GM12865 (cell line): ENCODE data around the gene NMRAL1.

ENCODE experiments used
- DNase-seq: peaks from one replicate; pipeline ENCODE4 v3.0.0; 2010; ENCODE audit warnings: low read depth
- H3K4me3 ChIP-seq: 2 replicates; pipeline ENCODE4 v1.5.1; 2011; ENCODE audit warnings: mild to moderate bottlenecking, low read depth, low read length, control low read depth
- TF ChIP-seq, protein P1 (sequence below): IDR thresholded peaks from 2 replicates; pipeline ENCODE4 v1.5.1; 2011; ENCODE audit warnings: low read length, control low read depth, low read depth, inconsistent platforms; ENCODE audit not compliant: insufficient read depth; ENCODE audit errors: missing control alignments

Gene NMRAL1

DNA sequence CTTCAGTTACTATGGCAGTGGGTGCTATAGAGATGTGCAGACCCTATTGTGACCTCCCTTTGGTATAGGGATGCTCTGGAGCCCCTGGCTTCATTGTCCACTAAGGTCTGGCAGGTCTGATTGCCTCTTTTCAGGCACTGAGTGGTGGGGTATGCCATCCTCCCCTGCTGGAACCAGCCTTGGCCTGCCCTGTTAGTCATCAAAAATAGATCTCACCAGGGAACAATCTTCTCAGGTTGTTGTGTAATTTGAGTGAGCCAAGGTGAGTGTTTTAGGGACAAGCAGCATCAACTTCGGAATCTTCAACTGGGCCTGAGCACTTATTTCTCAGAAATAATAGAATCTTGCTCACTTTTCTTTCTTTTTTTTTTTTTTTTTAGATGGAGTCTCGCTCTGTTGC, 21.3 kb upstream of the NMRAL1 start:
- TF ChIP-seq, protein P1, sequence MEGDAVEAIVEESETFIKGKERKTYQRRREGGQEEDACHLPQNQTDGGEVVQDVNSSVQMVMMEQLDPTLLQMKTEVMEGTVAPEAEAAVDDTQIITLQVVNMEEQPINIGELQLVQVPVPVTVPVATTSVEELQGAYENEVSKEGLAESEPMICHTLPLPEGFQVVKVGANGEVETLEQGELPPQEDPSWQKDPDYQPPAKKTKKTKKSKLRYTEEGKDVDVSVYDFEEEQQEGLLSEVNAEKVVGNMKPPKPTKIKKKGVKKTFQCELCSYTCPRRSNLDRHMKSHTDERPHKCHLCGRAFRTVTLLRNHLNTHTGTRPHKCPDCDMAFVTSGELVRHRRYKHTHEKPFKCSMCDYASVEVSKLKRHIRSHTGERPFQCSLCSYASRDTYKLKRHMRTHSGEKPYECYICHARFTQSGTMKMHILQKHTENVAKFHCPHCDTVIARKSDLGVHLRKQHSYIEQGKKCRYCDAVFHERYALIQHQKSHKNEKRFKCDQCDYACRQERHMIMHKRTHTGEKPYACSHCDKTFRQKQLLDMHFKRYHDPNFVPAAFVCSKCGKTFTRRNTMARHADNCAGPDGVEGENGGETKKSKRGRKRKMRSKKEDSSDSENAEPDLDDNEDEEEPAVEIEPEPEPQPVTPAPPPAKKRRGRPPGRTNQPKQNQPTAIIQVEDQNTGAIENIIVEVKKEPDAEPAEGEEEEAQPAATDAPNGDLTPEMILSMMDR, result no peak
- DNase-seq, result no peak
- H3K4me3 ChIP-seq, result no peak overlapping the region

DNA sequence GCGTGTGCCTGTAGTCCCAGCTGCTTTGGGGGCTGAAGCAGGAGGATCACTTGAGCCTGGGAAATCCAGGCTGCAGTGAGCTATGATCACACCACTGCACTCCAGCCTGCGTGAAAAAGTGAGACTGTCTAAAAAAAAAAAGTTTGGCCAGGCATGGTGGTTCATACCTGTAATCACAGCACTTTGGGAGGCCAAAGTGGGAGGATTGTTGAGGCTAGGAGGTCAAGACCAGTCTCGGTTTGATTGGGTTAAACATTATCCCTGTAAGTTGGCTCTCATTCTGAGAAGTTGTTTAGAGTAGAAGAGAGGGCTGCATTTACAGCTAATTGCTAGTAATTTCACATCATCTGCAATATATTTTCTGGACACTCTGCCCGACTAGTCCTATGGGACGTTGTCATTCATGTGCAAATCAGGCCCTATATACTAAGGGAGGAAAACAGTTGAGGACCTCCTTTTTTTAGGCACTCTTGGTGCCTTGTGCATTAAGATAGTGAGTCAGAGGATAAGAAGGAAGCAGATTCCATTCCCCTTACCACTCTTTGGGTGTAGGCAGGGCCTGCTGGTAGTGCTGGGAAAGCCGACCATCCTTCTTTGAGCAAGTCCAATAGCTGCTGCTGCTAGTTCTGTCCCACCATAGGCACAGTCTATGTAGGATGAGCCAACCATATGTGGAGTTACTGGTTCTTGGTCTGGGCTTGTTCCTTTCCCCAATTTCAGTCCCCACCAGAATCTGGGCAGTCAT, 20.5 kb upstream of the NMRAL1 start:
- no peak for DNase-seq
- TF ChIP-seq, protein P1, result no peak
- H3K4me3 ChIP-seq, result no peak overlapping the region

DNA sequence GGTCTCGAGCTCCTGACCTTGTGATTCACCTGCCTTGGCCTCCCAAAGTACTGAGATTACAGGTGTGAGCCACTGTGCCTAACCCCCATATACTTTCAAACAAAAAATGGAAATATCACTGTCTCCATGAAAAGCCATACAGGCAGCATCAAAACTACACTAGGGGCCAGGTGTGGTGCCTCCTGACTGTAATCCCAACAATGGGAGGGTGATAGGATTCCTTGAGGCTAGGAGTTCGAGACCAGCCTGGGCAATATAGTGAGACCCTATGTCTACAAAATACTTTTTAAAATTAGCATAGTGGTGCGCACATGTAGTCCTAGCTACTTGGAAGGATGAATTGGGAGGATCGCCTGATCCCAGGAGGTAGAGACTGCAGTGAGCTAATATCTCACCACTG, 17.5 kb upstream of the NMRAL1 start:
- no peak for DNase-seq
- TF ChIP-seq, protein P1, result no peak

DNA sequence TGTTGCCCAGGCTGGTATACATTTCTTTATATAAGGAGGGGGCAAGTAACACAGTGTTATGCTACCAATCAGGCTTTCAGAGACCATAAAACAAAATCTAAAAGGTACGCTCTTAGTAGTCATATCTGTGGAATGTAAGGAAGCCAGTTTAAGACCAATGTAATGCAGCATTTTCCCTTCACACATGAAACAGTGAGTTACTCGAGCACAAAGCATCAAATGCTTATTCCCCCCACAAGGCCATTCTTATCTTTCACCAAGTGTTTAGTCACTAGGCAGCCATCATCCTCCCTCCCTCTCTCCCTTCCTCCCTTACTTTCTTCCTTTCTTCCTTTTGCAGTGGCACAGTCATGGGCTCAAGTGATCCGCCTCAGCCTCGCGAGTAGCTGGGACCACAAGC, 14.6 kb upstream of the NMRAL1 start:
- no peak for DNase-seq
- no peak overlapping the region for H3K4me3 ChIP-seq

More for the DNA sequence above, 17.5 kb upstream of the NMRAL1 start:
- H3K4me3 ChIP-seq, result no peak overlapping the region

DNA sequence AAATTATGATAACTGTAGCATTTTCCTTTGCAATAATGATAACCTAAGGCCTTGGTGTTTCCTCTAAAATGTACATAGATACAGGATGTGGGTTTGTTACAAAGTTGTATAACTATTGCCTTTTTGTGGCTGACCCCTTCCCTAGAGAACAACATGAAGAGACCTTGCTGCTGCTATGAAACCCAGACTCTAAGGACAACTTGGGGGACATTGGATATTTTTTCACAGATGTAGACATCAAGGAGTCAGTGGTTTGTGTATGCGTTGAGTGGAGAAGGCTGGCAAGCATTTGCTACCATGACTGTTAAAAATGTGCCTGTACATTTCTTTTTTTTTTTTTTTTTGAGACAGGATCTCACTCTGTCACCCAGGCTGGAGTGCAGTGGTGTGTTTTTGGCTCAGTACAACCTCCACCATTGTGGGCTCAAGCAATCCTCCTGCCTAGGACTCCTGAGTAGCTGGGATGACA, 14.1 kb upstream of the NMRAL1 start:
- TF ChIP-seq, protein P1, result no peak
- no peak overlapping the region for H3K4me3 ChIP-seq

More for the DNA sequence above, 14.6 kb upstream of the NMRAL1 start:
- TF ChIP-seq, protein P1, result no peak

DNA sequence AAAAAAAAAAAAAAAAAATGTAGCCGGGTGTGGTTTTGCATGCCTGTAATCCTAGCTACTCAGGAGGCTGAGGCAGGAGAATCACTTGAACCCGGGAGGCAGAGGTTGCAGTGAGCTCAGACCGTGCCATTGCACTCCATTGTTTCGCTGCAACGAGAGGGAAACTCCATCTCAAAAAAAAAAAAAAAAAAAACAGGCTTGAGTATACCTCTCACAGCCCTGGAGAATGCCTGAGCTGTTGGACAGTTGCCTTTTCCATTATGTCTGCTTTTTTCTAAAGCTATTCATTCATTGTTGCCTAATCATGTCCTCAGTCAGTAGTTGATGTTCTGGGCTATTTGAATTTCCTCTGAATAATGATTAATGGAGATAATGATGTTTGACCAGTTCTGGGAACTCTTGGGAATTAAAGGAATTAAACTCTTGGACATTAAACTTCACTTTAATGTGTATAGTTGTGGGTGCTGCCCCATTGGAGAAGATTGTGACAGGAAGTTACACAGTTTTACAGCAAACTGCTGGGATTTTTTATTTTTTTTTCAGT, 13.6 kb upstream of the NMRAL1 start:
- no peak for DNase-seq
- no peak overlapping the region for H3K4me3 ChIP-seq
- TF ChIP-seq, protein P1, result no peak

More for the DNA sequence above, 14.1 kb upstream of the NMRAL1 start:
- DNase-seq, result no peak
